ENCODE results near the gene HYDIN. TPM values are rescaled to one million over a fixed set of nuclear protein-coding genes. Genes with fewer than 3 reads are reported as not detected.

The HYDIN gene
- total RNA-seq, 1 experiment from 2014 or later: not detected

DNA sequence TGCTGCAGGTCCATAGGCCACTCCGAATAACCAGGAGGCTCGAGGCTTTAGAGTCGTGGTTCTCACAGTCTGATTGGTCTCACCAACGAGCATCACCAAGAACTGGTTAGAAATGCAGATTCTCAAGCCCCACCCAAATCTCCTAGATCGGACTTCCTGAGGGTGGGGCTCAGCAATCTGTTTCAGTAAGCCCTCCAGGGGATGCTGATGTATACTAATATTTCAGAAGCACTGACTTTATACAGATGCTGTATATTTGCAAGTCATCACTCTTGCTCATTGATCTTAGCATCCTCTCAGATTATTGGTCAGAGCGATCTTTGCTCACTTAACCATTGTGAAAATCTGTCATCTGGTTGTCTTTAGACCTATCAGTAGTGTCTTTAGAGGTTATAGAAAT lies 425.1 kb downstream of the HYDIN start:
- H3K9me3 ChIP-seq (ENCODE audit: control insufficient read depth in 1 of 2, insufficient read depth in 1 of 2, low read depth in 1 of 2, low read length in 2 of 2): peaks cover 0 to 9% of the 10 kb centered on the region in 2 experiments; a peak in 1 of 4 replicates
- H3K9me2 ChIP-seq (ENCODE audit: insufficient read depth): no peaks in the 10 kb centered on the region
- ATAC-seq (no peak), DNase-seq (ENCODE audit: low read depth, low spot score) (no peak)
- H3K4me3 ChIP-seq (replicated peaks in 1 of 2; ENCODE audit: low read depth in 1 of 2, low read length in 2 of 2): no peak overlapping the region
- ChIA-PET RAD21 (ENCODE audit: low non-redundant PET in 1 of 2, low total read pairs in 2 of 2, uncharacterized antibody in 2 of 2, unreplicated experiment in 2 of 2) (no interaction called here), CTCF (no interaction called here), POLR2A (no interaction called here)
- intact Hi-C loops (cut with micrococcal nuclease): no loop called here
- H2AFZ ChIP-seq (ENCODE audit: low read depth, low read length, poor library complexity, severe bottlenecking): no peak overlapping the region
- H3K79me2 ChIP-seq (ENCODE audit: insufficient read depth, low read length): peaks cover 4% of the 10 kb centered on the region
- no peaks in the 10 kb centered on the region for H4K20me1 ChIP-seq (ENCODE audit: insufficient read depth)
- H3K9ac ChIP-seq (ENCODE audit: low read length): no peak overlapping the region
- TF ChIP-seq CTCF (IDR thresholded peaks at IDR 0.05 in 2 of 3, conservative IDR thresholded peaks at IDR 0.05 in 1 of 3; ENCODE audit: borderline replicate concordance in 1 of 3, insufficient read depth in 1 of 3, low read depth in 2 of 3, low read length in 2 of 3) (no peak), RAD21 (IDR thresholded peaks at IDR 0.05; ENCODE audit: low read depth) (no peak), ZFX (IDR thresholded peaks at IDR 0.05) (no peak), CEBPB (IDR thresholded peaks at IDR 0.05; ENCODE audit: low read depth) (no peak), CBX3 (IDR thresholded peaks at IDR 0.05; ENCODE audit: low read depth) (no peak), FOSL1 (IDR thresholded peaks at IDR 0.05; ENCODE audit: low read depth) (no peak), ZBTB33 (IDR thresholded peaks at IDR 0.05; ENCODE audit: extremely low read depth, insufficient replicate concordance, low read length) (no peak)
- TF ChIP-seq, protein P1, sequence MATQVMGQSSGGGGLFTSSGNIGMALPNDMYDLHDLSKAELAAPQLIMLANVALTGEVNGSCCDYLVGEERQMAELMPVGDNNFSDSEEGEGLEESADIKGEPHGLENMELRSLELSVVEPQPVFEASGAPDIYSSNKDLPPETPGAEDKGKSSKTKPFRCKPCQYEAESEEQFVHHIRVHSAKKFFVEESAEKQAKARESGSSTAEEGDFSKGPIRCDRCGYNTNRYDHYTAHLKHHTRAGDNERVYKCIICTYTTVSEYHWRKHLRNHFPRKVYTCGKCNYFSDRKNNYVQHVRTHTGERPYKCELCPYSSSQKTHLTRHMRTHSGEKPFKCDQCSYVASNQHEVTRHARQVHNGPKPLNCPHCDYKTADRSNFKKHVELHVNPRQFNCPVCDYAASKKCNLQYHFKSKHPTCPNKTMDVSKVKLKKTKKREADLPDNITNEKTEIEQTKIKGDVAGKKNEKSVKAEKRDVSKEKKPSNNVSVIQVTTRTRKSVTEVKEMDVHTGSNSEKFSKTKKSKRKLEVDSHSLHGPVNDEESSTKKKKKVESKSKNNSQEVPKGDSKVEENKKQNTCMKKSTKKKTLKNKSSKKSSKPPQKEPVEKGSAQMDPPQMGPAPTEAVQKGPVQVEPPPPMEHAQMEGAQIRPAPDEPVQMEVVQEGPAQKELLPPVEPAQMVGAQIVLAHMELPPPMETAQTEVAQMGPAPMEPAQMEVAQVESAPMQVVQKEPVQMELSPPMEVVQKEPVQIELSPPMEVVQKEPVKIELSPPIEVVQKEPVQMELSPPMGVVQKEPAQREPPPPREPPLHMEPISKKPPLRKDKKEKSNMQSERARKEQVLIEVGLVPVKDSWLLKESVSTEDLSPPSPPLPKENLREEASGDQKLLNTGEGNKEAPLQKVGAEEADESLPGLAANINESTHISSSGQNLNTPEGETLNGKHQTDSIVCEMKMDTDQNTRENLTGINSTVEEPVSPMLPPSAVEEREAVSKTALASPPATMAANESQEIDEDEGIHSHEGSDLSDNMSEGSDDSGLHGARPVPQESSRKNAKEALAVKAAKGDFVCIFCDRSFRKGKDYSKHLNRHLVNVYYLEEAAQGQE (IDR thresholded peaks at IDR 0.05; ENCODE audit: low read depth): no peak
- no TSS peak for BruUV-seq (replicated peaks)
- no peak overlapping the region for H3K27ac ChIP-seq (ENCODE audit: low read depth, low read length)
- H3K27me3 ChIP-seq (ENCODE audit: insufficient read depth, low read length): peaks cover 17% of the 10 kb centered on the region; the same call in 1 of the 2 replicates
- no peak overlapping the region for H3K4me2 ChIP-seq (ENCODE audit: low read length)
- no peaks in the 10 kb centered on the region for H3K36me3 ChIP-seq (ENCODE audit: control insufficient read depth in 1 of 2, insufficient read depth in 2 of 2, low read length in 2 of 2)
- H3K4me1 ChIP-seq (ENCODE audit: control insufficient read depth in 1 of 2, insufficient read depth in 2 of 2, low read length in 2 of 2): peaks cover 2 to 6% of the 10 kb centered on the region in 2 experiments; a peak in 2 of 4 replicates
